HG03280 (cell line): ENCODE results near the gene MYLK.
"Not testable (repeated sequence)": the region's sequence is repeated elsewhere in the genome, so short reads cannot be mapped to it uniquely, and the experiment has no call there.

Experiments
- ATAC-seq: cut with Tn5 transposase; IDR thresholded peaks from one replicate; pipeline ENCODE4 v1.9.1; 2021; ENCODE audit warnings: mild to moderate bottlenecking, moderate library complexity; ENCODE audit not compliant: unreplicated experiment

MYLK gene

GRCh38 chr3:123728991-123729390 is 155.1 kb downstream of the MYLK start:
- no peak for ATAC-seq

- ATAC-seq, result no peak
These were observed 156.1 kb downstream of the MYLK start for GRCh38 chr3:123728014-123728413.

- ATAC-seq, result no peak
These were observed 158.3 kb downstream of the MYLK start for GRCh38 chr3:123725652-123726400.

DNA sequence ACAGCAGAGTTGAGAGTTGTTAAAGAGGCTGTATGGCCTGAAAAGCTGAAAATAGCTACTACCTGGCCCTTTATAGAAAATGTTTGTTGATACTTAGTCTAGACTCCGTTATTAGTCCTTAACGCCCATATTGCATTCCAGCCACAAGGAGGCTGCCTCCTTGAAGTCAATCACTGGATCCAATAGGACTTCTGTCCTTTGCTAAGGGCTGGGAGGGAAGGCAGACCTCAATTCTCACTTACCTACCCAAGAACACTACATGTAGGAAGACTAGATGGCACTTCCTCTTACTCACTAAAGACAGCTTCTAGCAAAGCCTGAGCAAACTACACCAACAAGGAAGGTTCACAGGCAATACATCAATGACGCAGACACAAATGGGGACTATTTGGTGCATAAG is 159.8 kb downstream of the MYLK start:
- no peak for ATAC-seq

DNA sequence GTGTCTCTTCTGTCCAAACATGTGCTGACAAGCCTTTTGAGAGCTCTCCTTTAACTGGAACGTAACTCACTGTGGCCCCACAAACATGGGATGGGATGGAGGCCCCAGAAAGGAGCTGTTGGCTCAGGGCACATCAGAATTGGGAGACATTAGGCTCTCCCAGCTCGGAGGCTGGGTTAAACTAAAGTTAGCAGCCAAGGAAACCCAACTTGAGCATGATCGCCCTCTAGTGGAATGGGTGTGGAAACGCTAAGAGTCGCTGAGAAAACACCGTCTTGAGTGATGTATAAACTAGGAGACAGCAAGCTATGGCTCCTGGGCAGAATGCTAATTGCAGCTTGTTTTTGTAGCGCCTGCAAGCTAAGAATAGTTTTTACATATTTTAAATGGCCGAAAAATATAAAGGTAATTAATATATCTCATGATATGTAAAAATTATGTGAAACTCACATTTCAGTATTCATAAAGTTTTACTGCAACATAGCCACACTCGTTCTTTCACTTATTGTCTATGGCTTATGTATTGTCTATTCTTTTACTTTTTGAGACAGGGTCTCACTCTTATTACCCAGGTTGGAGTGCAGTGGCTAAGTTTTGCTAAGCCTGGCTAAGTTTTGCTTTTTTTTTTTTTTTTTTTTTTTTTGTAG is 160.5 kb downstream of the MYLK start:
- ATAC-seq, result no peak

DNA sequence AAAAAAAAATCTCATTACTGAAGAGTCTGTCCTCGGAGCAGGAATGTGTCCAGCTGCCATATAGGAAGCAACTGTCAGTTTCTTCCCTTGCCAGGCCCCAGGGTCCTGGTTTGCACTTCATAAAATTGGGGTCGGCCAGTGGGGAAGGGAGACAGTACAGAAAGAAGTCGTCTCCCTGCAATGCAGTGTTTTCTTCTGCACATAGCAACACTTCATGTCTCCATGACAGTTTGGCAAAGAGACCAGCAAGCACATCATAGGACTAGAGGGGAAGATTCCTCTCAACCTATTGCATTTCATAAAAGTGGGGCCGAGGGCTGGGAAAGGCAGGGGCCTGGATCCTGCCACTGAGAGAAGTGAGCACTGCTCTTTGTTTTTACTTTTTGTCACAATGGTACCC is 161.1 kb downstream of the MYLK start:
- ATAC-seq, result no peak

- ATAC-seq, result no peak
These were observed 161.7 kb downstream of the MYLK start for GRCh38 chr3:123722456-123722855.

- no peak for ATAC-seq
These were observed 162.1 kb downstream of the MYLK start for GRCh38 chr3:123722021-123722420.

DNA sequence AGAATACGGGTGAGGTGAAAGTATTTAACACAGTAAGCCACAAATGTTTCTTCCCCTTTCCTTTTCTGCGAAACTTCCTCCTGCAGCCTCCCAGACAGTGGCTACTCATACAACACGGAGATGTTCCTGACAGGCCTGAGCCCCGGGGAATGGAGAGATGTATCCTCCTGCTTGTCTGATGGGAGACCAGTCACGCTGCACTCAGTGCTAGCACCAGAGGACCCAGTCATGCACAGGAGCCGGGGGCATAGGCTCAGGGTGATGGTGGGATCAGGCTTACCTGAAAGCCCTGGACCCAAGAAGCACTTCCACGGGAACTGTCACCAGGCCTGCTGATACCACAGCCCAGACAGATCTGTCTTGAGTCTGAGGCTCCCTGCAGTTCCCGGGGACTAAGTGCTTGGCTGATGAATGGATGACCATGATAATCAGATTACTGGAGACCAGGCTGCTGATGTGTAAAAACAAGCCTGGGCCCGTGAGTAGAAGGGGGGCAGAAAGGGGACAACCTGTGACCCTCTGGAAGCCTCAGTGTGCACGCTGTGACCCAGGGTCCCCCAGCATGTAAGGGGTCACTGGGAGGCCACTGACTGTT is 162.9 kb downstream of the MYLK start:
- not testable (repeated sequence) for ATAC-seq

- ATAC-seq, result no peak
These were observed 163.5 kb downstream of the MYLK start for GRCh38 chr3:123720638-123721037.

GRCh38 chr3:123719862-123720453 is 164.2 kb downstream of the MYLK start:
- no peak for ATAC-seq

DNA sequence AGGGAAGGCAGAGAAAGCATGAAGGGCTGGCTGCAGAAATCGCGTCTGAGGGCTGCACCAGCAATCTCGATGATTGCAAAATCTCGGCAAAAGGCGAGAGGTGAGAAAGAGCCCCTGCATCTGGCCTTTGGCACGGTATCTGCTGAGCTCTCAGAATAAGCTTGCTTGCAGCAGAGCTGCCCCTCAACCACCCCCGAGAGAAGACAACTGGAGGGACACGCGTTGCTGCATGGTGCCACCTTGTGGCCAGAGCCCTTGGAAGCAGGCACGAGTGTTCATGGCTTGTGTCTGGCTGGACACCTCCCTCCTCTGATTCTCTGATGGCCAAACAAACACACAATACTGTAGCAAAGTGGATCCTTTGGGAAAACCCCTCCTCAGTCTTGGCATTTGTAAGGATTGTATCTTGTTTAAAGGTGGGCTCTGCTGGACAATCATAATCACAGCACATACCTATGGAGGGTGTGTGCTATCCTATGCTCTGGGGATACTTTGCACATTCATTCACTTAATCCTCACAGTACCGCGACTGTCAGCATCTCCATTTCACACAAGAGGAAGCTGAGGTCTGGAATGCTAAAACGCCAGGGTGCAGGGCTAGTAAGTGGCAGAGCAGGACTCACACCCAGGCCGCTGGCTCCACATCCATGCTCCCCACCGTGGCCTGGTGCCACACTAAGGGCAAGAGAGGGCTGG is 164.9 kb downstream of the MYLK start:
- not testable (repeated sequence) for ATAC-seq

GRCh38 chr3:123718108-123718507 is 166.0 kb downstream of the MYLK start:
- no peak for ATAC-seq

DNA sequence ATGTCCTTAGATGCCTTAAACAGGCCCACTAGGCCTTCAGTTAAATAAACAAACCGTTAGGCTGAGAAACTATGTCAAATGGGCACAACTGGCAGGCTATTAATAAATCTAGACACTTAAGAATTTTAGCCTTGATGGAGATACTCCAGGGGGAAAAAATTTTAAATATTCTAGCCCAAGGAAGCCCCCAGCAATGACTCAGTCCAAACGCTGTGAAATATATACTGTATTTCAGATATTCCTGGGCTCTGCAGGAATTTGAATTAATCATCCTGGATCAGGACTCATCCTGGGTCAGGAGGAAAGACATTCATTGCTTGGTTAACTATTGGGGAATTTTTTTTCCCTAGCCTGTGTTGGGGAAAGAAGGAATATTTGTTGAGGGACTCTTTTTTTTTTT is 166.7 kb downstream of the MYLK start:
- not testable (repeated sequence) for ATAC-seq

GRCh38 chr3:123716411-123716810 is 167.7 kb downstream of the MYLK start:
- ATAC-seq, result no peak

DNA sequence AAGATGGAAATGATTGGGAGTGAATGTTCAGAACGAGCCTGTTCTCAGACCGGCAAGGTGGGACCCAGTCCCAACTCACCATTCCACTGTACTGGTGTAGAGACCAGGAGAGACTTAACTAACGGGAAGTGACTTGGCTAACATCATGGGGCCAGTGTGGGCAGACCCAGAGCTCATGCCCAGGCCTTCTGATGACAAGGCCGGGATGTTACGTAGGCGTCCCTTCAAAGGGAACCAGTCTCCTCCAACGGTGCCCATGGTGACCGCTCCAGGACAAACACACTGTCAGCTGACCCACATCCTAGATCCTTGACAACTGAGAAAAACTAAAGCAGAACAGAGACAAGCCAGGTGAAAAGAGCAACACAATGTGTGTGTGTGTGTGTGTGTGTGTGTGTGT is 170.9 kb downstream of the MYLK start:
- ATAC-seq, result no peak

- no peak for ATAC-seq
These were observed 171.9 kb downstream of the MYLK start for GRCh38 chr3:123712077-123712860.

- no peak for ATAC-seq
These were observed 172.8 kb downstream of the MYLK start for GRCh38 chr3:123711356-123711755.

GRCh38 chr3:123708531-123708930 is 175.6 kb downstream of the MYLK start:
- no peak for ATAC-seq

DNA sequence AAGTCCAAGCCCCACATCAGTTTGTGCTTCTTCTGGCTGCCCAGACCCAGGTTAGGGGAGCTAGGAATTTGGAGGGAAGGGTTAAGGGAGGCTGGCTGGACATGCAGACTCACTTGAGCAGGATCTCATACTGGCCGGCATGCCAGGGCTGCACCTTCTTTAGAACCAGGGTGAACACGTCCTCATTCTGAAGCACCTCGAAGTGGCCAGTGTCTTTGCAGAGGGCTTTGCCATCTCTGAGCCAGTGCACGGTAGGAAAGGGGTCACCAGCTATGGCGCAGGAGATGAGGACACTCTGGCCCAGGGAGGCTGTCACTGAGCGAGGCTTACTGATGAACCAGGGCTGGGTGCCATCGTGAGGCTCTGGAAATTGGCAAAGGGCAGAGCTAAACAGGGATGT is 176.5 kb downstream of the MYLK start:
- not testable (repeated sequence) for ATAC-seq
